ENCODE data around the gene HGF. TPM values are rescaled to one million over a fixed set of nuclear protein-coding genes. Genes with fewer than 3 reads are reported as not detected.

Gene HGF
- total and polyA plus RNA-seq, 8 donors, result 0.42 to 8.0 (median 0.86) TPM

DNA sequence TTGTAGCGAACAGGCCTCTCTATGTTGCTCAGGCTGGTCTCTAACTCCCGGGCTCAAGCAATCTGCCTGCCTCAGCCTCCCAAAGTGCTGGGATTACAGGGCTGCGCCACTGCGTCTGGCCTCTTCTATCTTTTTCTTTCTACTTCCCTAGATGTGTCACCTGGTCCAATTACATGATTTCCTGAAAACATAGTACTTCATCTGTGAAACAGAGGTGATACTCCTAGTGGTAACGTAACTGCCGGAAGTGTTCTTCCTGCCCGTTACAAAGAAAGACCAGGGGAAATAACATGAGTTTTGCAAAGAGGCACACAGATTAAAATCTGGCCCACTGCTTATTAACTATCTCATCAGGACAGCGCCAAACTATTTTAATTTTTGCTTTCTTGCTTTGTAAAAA, 18.4 kb upstream of the HGF start:
- WGBS, 2 donors, result 83 to 84% methylated on average over 8 of the region's 8 CpGs
- DNase-seq, result no peak
- Histone ChIP-seq H3K36me3 (no peaks in the 10 kb centered on the region), H3K27me3 (no peaks in the 10 kb centered on the region), H3K4me1 (no peaks in the 10 kb centered on the region), H3K27ac (no peak overlapping the region), H3K4me3 (no peak overlapping the region), H3K9me3 (no peaks in the 10 kb centered on the region)
- TF ChIP-seq, protein P1, sequence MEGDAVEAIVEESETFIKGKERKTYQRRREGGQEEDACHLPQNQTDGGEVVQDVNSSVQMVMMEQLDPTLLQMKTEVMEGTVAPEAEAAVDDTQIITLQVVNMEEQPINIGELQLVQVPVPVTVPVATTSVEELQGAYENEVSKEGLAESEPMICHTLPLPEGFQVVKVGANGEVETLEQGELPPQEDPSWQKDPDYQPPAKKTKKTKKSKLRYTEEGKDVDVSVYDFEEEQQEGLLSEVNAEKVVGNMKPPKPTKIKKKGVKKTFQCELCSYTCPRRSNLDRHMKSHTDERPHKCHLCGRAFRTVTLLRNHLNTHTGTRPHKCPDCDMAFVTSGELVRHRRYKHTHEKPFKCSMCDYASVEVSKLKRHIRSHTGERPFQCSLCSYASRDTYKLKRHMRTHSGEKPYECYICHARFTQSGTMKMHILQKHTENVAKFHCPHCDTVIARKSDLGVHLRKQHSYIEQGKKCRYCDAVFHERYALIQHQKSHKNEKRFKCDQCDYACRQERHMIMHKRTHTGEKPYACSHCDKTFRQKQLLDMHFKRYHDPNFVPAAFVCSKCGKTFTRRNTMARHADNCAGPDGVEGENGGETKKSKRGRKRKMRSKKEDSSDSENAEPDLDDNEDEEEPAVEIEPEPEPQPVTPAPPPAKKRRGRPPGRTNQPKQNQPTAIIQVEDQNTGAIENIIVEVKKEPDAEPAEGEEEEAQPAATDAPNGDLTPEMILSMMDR (IDR thresholded peaks at IDR 0.05), result no peak
- no peak for ATAC-seq
- intact Hi-C loops (cut with DNase I), result no loop called here
- no peak for FAIRE-seq

DNA sequence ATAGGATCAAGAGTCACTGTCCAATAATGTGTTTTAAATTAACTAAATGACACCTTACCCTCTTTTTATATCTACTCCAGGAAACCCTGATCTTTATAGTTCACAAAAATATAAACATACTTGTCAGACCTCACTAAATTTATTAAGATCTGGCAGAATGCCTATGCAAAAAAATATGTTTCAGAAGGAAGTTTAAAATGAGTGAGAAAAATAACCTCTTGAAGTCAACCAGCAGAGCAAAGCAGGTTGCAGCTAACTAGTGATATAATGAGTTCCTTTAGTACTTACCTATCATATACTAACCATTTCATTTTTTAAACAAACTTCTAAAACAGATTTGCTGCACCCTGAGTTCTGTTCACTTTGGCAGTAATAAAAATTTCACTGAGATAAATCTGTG, 14.0 kb upstream of the HGF start:
- H3K9me3 ChIP-seq, result no peaks in the 10 kb centered on the region
- no peaks in the 10 kb centered on the region for H3K27me3 ChIP-seq
- no peak for ATAC-seq
- H3K4me1 ChIP-seq, result no peaks in the 10 kb centered on the region
- H3K27ac ChIP-seq, result no peak overlapping the region
- intact Hi-C loops (cut with DNase I), result no loop called here
- H3K36me3 ChIP-seq, result no peaks in the 10 kb centered on the region
- no peak for DNase-seq
- H3K4me3 ChIP-seq, result no peak overlapping the region
- no peak for FAIRE-seq
- TF ChIP-seq, protein P1 (IDR thresholded peaks at IDR 0.05), result no peak

DNA sequence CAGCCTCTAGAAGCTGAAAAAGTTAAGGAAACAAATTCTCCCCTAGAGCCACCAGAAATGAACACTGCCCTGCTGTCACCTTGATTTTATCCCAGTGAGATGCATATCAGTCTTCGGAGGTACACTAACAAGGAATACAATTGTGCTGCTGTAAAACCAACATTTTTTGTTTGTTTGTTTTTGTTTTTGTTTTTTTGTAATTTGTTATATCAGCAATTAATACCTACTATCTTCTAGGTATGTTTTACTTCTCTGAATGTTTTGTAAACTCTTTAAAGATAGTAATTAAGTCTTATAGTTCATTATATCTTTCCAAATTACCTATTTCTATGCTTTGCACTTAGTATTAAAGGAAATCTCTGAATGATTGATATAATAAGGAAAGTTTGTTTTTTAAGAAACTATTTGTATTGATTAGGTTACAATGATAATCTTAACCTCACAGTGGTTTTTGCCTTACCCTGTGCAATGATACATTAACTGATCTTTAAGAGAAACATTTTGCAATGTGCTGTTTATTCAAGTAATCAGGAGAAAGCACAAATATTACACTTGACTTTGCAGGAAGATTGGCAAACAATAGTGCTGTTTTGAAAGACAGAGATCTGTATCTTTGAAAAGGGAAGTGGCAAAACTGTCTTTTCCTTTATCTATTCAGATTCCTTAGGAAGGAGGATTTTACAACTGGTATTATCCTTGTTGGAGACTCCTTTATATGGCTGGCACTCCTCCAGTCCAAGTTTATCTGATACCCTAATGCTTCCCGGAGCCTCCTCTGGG, 11.3 kb upstream of the HGF start:
- intact Hi-C loops (cut with DNase I), result no loop called here
- H3K36me3 ChIP-seq, result no peaks in the 10 kb centered on the region
- H3K4me1 ChIP-seq, result no peaks in the 10 kb centered on the region
- H3K27ac ChIP-seq, result no peak overlapping the region
- WGBS, 2 donors, result 28 to 35% methylated on average over 2 of the region's 2 CpGs
- H3K4me3 ChIP-seq, result no peak overlapping the region
- H3K27me3 ChIP-seq, result no peaks in the 10 kb centered on the region
- no peak for DNase-seq
- no peak for ATAC-seq
- H3K9me3 ChIP-seq, result no peaks in the 10 kb centered on the region
- TF ChIP-seq, protein P1 (IDR thresholded peaks at IDR 0.05), result no peak
- no peak for FAIRE-seq

DNA sequence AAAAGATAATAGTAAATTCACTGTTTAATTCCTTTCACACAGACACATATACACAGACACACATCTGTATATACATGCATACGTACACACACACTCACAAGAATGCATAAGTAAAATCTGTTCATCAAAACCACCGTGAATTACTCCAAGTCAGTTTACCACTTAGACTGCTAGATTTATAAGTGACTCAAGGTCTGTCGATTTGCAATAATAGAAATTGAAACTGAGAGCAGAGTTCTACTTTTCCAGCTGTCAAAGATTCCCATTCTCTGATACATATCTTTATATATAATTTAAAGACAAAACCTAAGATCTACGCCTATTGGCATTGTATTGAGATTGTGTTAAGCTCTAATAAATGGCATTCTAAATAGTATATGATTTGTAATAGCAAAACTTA, 9.9 kb upstream of the HGF start:
- Histone ChIP-seq H3K9me3 (no peaks in the 10 kb centered on the region), H3K27ac (no peak overlapping the region), H3K4me3 (no peak overlapping the region), H3K4me1 (no peaks in the 10 kb centered on the region), H3K27me3 (no peaks in the 10 kb centered on the region), H3K36me3 (no peaks in the 10 kb centered on the region)
- no peak for FAIRE-seq
- TF ChIP-seq, protein P1 (IDR thresholded peaks at IDR 0.05), result no peak
- 74 to 92% methylated on average over 4 of the region's 4 CpGs for WGBS, 2 donors
- DNase-seq, result no peak
- intact Hi-C loops (cut with DNase I), result no loop called here
- no peak for ATAC-seq

DNA sequence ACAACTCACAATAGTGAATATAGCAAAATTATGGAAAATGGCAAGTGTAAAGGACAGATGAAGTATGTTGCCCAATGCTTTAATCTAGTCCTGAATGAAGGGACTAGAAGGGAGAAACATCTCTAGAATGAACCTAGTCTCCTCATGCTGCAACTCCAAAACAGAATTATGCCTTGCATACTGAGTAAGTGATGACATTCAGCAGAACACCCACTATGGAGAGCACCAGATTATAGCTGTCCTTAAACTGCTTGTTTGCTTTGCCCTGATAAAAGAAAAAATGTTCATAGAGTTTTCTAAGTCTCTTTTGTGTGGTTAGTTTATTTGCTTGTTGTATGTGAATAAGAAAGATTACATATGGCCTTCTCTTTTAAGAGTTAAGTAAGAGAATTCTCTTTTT, 7.8 kb upstream of the HGF start:
- no peak for FAIRE-seq
- intact Hi-C loops (cut with DNase I), result no loop called here
- no peaks in the 10 kb centered on the region for H3K9me3 ChIP-seq
- no peak for ATAC-seq
- no peak overlapping the region for H3K27ac ChIP-seq
- no peak for DNase-seq
- no peak overlapping the region for H3K4me3 ChIP-seq
- H3K27me3 ChIP-seq, result no peaks in the 10 kb centered on the region
- no peaks in the 10 kb centered on the region for H3K36me3 ChIP-seq
- no peaks in the 10 kb centered on the region for H3K4me1 ChIP-seq
- TF ChIP-seq, protein P1 (IDR thresholded peaks at IDR 0.05), result no peak
